ENCODE data around the gene RFTN1. TPM values are rescaled to one million over a fixed set of nuclear protein-coding genes. Genes with fewer than 3 reads are reported as not detected.

RFTN1 gene
- total and polyA plus RNA-seq, 10 of the 15 experiments (the other 5 are each of a cell fraction or from before 2014, with no cell fraction given) = 20.6 to 213 (median 147) TPM

GRCh38 chr3:16444344-16444743, 69.2 kb downstream of the RFTN1 start (continued):
- TF ChIP-seq FOS (IDR thresholded peaks at IDR 0.05; ENCODE audit: borderline replicate concordance, extremely low read depth, insufficient read length) = no peak
- TF ChIP-seq MTA3 (IDR thresholded peaks at IDR 0.05; ENCODE audit: borderline replicate concordance, low read length) = no peak
- TF ChIP-seq JUNB (IDR thresholded peaks at IDR 0.05) = no peak
- TF ChIP-seq WRNIP1 (IDR thresholded peaks at IDR 0.05; ENCODE audit: borderline replicate concordance, low read depth, low read length) = no peak

- H3K79me2 ChIP-seq (ENCODE audit: control insufficient read depth, insufficient read depth, low read length) = peaks cover 44% of the 10 kb centered on the region
- H3K36me3 ChIP-seq (ENCODE audit: control insufficient read depth in 2 of 2, insufficient read depth in 2 of 2, low read length in 1 of 2) = peaks cover 0 to 4% of the 10 kb centered on the region in 2 experiments; a peak in 3 of 4 replicates
- 100% methylated on average over 1 of the region's 1 CpG for WGBS (ENCODE audit: insufficient coverage, insufficient replicate concordance, low lambda C conversion rate, missing lambda C conversion rate)
- no peak overlapping the region for H2AFZ ChIP-seq (ENCODE audit: control insufficient read depth, low read depth, low read length)
- ATAC-seq (no peak), DNase-seq (ENCODE audit: low read depth, low spot score) (no peak), FAIRE-seq (no peak)
- no peak overlapping the region for H3K4me3 ChIP-seq
- H3K27ac ChIP-seq (ENCODE audit: control insufficient read depth, insufficient read depth) = no peak overlapping the region
- RAD21 ChIA-PET (ENCODE audit: unreplicated experiment) = interaction anchor here (0.9 to 1.4 kb wide), 3 partner anchors 12 to 40 kb away, joined by 3 to 4 read pairs (median 3); no protein-coding TSS in a partner anchor
- H3K4me1 ChIP-seq (ENCODE audit: control insufficient read depth, insufficient read depth, low read length) = no peaks in the 10 kb centered on the region
- CTCF ChIA-PET = interaction anchor here (0.6 kb wide), 1 partner anchor 829 kb away, joined by 3 read pairs; no protein-coding TSS in a partner anchor
- SMC1A ChIA-PET (ENCODE audit: uncharacterized antibody, unreplicated experiment) = interaction anchor here (1.2 to 1.9 kb wide), 4 partner anchors 10 to 64 kb away, joined by 3 to 9 read pairs (median 4); no protein-coding TSS in a partner anchor
- in situ Hi-C loops (cut with MboI) = no loop called here
- no peaks in the 10 kb centered on the region for H4K20me1 ChIP-seq (ENCODE audit: control insufficient read depth, insufficient read depth)
- H3K9me3 ChIP-seq (replicated peaks; ENCODE audit: control insufficient read depth, insufficient read depth, low read length) = no peaks in the 10 kb centered on the region; the same call in 2 of the 3 replicates
- BruUV-seq (replicated peaks) = no TSS peak
- H3K9ac ChIP-seq (ENCODE audit: control insufficient read depth, insufficient read depth, low read length) = no peak overlapping the region
- H3K4me2 ChIP-seq (ENCODE audit: control insufficient read depth, insufficient read depth) = no peak overlapping the region
- intact Hi-C loops (cut with micrococcal nuclease; ENCODE audit: unreplicated experiment) = no loop called here
- no peaks in the 10 kb centered on the region for H3K27me3 ChIP-seq (replicated peaks in 1 of 2; ENCODE audit: control insufficient read depth in 2 of 2, insufficient read depth in 2 of 2, low read length in 1 of 2)
- POLR2A ChIA-PET = interaction anchor here (0.7 to 0.9 kb wide), 3 partner anchors 9 to 21 kb away, joined by 3 to 4 read pairs (median 3); no protein-coding TSS in a partner anchor
- TF ChIP-seq FOXK2 (IDR thresholded peaks at IDR 0.05) = no peak
- TF ChIP-seq ZNF384 (IDR thresholded peaks at IDR 0.05; ENCODE audit: borderline replicate concordance, low read depth, low read length) = no peak
- TF ChIP-seq BCL11A (IDR thresholded peaks at IDR 0.05; ENCODE audit: low read depth, low read length) = no peak
- TF ChIP-seq NKRF (conservative IDR thresholded peaks at IDR 0.05) = no peak
- TF ChIP-seq ZSCAN29 (IDR thresholded peaks at IDR 0.05) = no peak
- TF ChIP-seq E2F4 (IDR thresholded peaks at IDR 0.05; ENCODE audit: low read depth, low read length) = no peak
- no peak for TF ChIP-seq CREM (IDR thresholded peaks at IDR 0.05; ENCODE audit: low read depth)
- TF ChIP-seq SREBF1 (IDR thresholded peaks at IDR 0.05; ENCODE audit: low read length) = no peak
- TF ChIP-seq ASH2L (IDR thresholded peaks at IDR 0.05; ENCODE audit: borderline replicate concordance, low read depth) = no peak
- no peak for TF ChIP-seq RB1 (IDR thresholded peaks at IDR 0.05; ENCODE audit: borderline replicate concordance)
- TF ChIP-seq ETV6 (conservative IDR thresholded peaks at IDR 0.05 in 1 of 2, IDR thresholded peaks at IDR 0.05 in 1 of 2; ENCODE audit: borderline replicate concordance in 1 of 2, low read depth in 1 of 2) = no peak
- no peak for TF ChIP-seq HSF1 (IDR thresholded peaks at IDR 0.05; ENCODE audit: low read depth, low read length)
- TF ChIP-seq SPI1 (IDR thresholded peaks at IDR 0.05; ENCODE audit: borderline replicate concordance, insufficient read depth, low read depth, low read length) = no peak
- no peak for TF ChIP-seq BRCA1 (IDR thresholded peaks at IDR 0.05; ENCODE audit: low read depth, low read length)
These were observed 70.8 kb downstream of the RFTN1 start for GRCh38 chr3:16442730-16443129.
